Activated CD8-positive, alpha-beta T cell treated with anti-CD3 and anti-CD28 coated beads for 36 hours (primary cell): ENCODE measurements around the gene ATP1B2. TPM values are rescaled to one million over a fixed set of nuclear protein-coding genes. Genes with fewer than 3 reads are reported as not detected.

ENCODE experiments used
- ATAC-seq: fragments of 200-7000 bp; cut with Tn5 transposase; one replicate; pipeline ENCODE4 v1.10.0; 2021; ENCODE audit warnings: mild to moderate bottlenecking, moderate library complexity
- CTCF ChIA-PET: fragments of 350-600 bp; sonication (Branson Sonifier 250); formaldehyde crosslinking; loops from one replicate; lab custom pipeline; 2021; ENCODE audit warnings: antibody characterized with exemption; lab: Charles Lee
- POLR2A ChIA-PET: fragments of 350-600 bp; sonication (Branson Sonifier 250); formaldehyde crosslinking; loops from one replicate; lab custom pipeline; 2021; ENCODE audit warnings: antibody characterized with exemption; lab: Charles Lee
- DNase-seq: peaks from one replicate; pipeline ENCODE4 v3.0.0-alpha.2; 2020
- H3K27ac Mint-ChIP-seq: one replicate; pipeline ENCODE4 v1.8.0; 2021; ENCODE audit warnings: mild to moderate bottlenecking, mixed read lengths
- H3K27me3 Mint-ChIP-seq: one replicate; pipeline ENCODE4 v1.8.0; 2021; ENCODE audit warnings: mixed read lengths
- H3K36me3 Mint-ChIP-seq: one replicate; pipeline ENCODE4 v1.8.0; 2021; ENCODE audit warnings: low read depth, mixed read lengths
- H3K4me1 Mint-ChIP-seq: one replicate; pipeline ENCODE4 v1.8.0; 2021; ENCODE audit warnings: low read depth, mixed read lengths
- H3K4me3 Mint-ChIP-seq: one replicate; pipeline ENCODE4 v1.8.0; 2021; ENCODE audit warnings: mild to moderate bottlenecking, moderate library complexity, mixed read lengths
- H3K9me3 Mint-ChIP-seq: one replicate; pipeline ENCODE4 v1.8.0; 2021; ENCODE audit warnings: mixed read lengths
- intact Hi-C: fragments of 100-400 bp; cut with micrococcal nuclease; formaldehyde crosslinking; loops from one replicate; pipeline ENCODE4 v1.10.0; 2022
- total RNA-seq, 2 experiments: library from RNA; stranded (reverse); gene quantifications; one replicate each; pipeline ENCODE4 v1.2.3, GENCODE V29; 2021
- TF ChIP-seq, protein P1 (sequence below): fragments of 200-600 bp; IDR thresholded peaks from one replicate; pipeline ENCODE4 v1.8.0; 2022; ENCODE audit warnings: antibody characterized with exemption, mild to moderate bottlenecking

Gene ATP1B2
- total RNA-seq, 2 experiments from 2014 or later = 0.38 TPM; not detected in 1

DNA sequence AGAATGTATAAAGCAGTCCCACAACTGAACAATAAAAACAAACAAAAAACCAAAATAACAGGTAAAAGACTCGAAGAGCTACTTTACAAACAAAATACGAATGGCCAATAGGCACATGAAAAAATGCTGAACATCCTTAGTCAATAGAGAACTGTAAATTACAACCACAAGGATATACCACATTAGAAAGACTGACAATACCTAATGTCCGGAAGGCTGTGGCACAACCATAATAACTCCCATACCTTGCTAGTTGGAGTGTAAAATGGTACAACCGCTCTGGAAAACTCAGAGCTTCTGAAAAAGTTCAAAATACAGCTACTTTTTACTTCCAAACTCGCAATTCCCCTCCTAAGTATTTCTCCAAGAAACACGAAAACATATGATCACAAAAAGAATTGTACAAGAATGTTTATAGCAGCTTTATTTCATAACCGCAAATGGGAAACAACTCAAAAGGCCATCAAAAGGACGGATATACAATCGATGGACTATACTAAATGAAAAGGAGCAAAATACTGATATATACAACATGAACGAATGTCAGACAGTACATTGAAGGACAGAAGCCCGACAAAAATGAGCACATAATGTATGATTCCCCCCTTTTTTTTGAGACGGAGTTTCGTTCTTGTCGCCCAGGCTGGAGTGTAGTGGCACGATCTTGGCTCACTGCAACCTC lies 34.3 kb downstream of the ATP1B2 start:
- TF ChIP-seq, protein P1, sequence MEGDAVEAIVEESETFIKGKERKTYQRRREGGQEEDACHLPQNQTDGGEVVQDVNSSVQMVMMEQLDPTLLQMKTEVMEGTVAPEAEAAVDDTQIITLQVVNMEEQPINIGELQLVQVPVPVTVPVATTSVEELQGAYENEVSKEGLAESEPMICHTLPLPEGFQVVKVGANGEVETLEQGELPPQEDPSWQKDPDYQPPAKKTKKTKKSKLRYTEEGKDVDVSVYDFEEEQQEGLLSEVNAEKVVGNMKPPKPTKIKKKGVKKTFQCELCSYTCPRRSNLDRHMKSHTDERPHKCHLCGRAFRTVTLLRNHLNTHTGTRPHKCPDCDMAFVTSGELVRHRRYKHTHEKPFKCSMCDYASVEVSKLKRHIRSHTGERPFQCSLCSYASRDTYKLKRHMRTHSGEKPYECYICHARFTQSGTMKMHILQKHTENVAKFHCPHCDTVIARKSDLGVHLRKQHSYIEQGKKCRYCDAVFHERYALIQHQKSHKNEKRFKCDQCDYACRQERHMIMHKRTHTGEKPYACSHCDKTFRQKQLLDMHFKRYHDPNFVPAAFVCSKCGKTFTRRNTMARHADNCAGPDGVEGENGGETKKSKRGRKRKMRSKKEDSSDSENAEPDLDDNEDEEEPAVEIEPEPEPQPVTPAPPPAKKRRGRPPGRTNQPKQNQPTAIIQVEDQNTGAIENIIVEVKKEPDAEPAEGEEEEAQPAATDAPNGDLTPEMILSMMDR = no peak
- Mint-ChIP-seq H3K4me1 (peaks cover 30% of the 10 kb centered on the region), H3K27ac (peak overlapping the region; percentile 99), H3K4me3 (peak overlapping the region; percentile 92), H3K27me3 (no peaks in the 10 kb centered on the region), H3K9me3 (no peaks in the 10 kb centered on the region), H3K36me3 (peaks cover 39% of the 10 kb centered on the region)
- POLR2A ChIA-PET = interaction anchor here (0.8 to 6.3 kb wide), 14 partner anchors 11 to 434 kb away, joined by 3 to 78 read pairs (median 6); partner anchors contain the start of genes EFNB3, NEURL4, SAT2 and SENP3
- DNase-seq (no peak), ATAC-seq (no peak)
- intact Hi-C loops = loop anchor here (5.0 kb wide), 2 partner anchors 53 to 103 kb away; partner anchors contain the start of genes MPDU1 and SHBG
- CTCF ChIA-PET = interaction anchor here (1.2 to 5.2 kb wide), 3 partner anchors 11 to 96 kb away, joined by 3 to 37 read pairs (median 4); partner anchors contain the start of gene SAT2

DNA sequence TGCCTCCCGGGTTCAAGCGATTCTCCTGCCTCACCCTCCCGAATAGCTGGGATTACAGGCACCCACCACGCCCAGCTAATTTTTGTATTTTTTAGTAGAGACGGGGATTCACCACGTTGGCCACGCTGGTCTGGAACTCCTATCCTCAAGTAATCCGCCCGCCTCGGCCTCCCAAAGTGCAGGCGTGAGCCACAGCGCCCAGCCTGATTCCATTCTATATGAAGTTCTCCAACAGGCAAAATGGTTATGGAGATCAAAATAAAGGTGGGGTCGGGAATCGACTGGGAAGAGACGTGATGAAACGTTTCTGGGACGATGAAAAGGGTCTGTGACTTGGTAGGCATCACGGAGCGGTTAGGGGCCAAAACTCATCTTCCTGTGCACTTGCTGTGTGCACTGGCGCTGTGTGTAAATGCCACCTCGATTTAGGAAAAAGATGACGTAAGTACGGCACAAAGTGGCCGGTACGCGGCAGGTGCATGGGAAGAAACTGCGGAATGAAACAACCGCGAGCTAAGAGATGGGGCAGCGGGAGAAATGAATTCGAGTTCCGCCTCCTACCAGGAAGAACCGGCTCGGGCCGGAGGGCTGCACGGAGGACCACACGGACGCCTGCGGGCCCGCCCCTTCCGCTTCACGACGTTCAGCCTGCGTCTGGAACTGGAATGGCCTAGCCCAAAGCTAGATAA lies 35.0 kb downstream of the ATP1B2 start:
- peak overlapping the region; percentile 99 for H3K27ac Mint-ChIP-seq
- intact Hi-C loops = loop anchor here (5.0 kb wide), 2 partner anchors 53 to 103 kb away; partner anchors contain the start of genes MPDU1 and SHBG
- POLR2A ChIA-PET = interaction anchor here (0.6 to 6.3 kb wide), 36 partner anchors 12 to 563 kb away, joined by 3 to 78 read pairs (median 6); partner anchors contain the start of genes ACAP1, ATP1B2, CD68 and CNTROB
- no peaks in the 10 kb centered on the region for H3K9me3 Mint-ChIP-seq
- peak overlapping the region; percentile 92 for H3K4me3 Mint-ChIP-seq
- ATAC-seq = peak; percentile 48
- CTCF ChIA-PET = interaction anchor here (0.7 to 5.2 kb wide), 10 partner anchors 12 to 356 kb away, joined by 3 to 63 read pairs (median 8); partner anchors contain the start of genes ATP1B2, MPDU1, NEURL4 and SAT2
- TF ChIP-seq, protein P1 = no peak
- peaks cover 43% of the 10 kb centered on the region for H3K36me3 Mint-ChIP-seq
- no peaks in the 10 kb centered on the region for H3K27me3 Mint-ChIP-seq
- peak; percentile 92 for DNase-seq
- H3K4me1 Mint-ChIP-seq = peaks cover 33% of the 10 kb centered on the region

DNA sequence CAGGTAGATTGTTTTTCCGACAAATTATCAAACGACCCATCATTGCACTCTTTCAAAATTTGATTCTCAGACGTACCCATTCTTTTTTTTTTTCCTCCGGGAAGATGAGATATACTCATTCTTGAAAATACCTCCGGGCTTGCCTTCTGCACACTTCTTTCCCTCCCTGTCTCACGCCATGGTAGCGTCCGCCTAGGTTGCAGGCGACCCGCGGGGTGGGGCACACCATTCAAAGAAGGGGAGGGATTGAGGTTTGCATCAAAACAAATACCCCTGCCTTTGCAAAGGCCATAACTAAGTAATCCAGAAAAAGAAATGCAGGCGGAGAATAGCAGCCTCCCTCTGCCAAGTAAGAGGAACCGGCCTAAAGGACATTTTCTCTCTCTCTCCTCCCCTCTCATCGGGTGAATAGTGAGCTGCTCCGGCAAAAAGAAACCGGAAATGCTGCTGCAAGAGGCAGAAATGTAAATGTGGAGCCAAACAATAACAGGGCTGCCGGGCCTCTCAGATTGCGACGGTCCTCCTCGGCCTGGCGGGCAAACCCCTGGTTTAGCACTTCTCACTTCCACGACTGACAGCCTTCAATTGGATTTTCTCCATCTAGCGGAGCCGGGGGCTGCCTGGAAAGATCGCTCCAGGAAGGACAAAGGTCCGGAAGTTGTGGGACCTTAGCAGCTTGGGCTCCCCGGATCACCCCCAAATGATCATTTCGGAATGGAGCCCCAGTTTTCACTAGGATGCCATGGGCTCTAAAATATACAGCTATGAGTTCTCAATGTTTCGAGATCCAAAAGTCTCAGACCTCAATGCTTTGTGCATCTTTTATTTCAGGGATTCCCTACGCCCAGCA lies 35.7 kb downstream of the ATP1B2 start:
- POLR2A ChIA-PET = interaction anchor here (0.5 to 6.3 kb wide), 63 partner anchors 12 to 1272 kb away, joined by 3 to 78 read pairs (median 5); partner anchors contain the start of genes ACAP1, ALOXE3, ATP1B2 and CD68
- CTCF ChIA-PET = interaction anchor here (0.7 to 5.2 kb wide), 25 partner anchors 13 to 641 kb away, joined by 3 to 63 read pairs (median 6); partner anchors contain the start of genes ACAP1, ATP1B2, CD68 and EFNB3
- DNase-seq (peak; percentile 86), ATAC-seq (peak; percentile 52)
- TF ChIP-seq, protein P1 = no peak
- Mint-ChIP-seq H3K4me1 (peaks cover 33% of the 10 kb centered on the region), H3K4me3 (peak overlapping the region; percentile 92), H3K27me3 (no peaks in the 10 kb centered on the region), H3K9me3 (no peaks in the 10 kb centered on the region), H3K36me3 (peaks cover 46% of the 10 kb centered on the region), H3K27ac (peak overlapping the region; percentile 99)
- intact Hi-C loops = loop anchor here (5.0 kb wide), 2 partner anchors 54 to 104 kb away; partner anchors contain the start of genes MPDU1 and SHBG

DNA sequence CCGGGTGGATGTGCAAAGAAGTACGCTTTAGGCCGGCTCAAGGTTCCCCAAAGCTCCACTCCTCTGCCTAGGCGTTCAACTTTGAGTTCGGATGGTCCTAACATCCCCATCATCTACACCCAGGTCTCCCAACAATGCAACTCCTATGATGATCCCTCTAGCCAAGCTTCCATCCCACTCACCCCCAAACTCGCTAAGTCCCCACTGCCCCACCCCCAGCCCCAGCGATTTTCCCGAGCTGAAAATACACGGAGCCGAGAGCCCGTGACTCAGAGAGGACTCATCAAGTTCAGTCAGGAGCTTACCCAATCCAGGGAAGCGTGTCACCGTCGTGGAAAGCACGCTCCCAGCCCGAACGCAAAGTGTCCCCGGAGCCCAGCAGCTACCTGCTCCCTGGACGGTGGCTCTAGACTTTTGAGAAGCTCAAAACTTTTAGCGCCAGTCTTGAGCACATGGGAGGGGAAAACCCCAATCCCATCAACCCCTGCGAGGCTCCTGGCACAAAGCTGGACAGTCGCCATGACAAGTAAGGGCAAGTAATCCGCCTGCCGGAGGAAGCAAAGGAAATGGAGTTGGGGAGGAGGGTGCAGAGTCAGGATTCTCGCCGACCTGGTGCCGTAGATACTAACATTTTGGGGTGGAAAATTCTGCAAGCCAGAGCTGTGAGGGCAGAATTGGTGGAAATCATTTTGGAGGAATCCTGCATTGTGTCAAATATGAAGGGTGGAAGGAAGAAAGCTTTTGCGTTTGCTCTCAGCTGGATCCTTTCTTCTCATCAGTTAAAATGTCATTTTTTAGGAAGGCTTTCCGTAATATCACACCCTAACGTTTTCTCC lies 36.6 kb downstream of the ATP1B2 start, which contains the start of gene TP53:
TP53 (minus strand) TSS at position 419 of the 836 bp plus-strand sequence. CDS start 10,896 bp downstream, outside the sequence.
- Mint-ChIP-seq H3K4me3 (peak within 1 kb of the TSS; percentile 92), H3K9me3 (no peaks in the 10 kb centered on the region), H3K4me1 (peaks cover 33% of the 10 kb centered on the region), H3K36me3 (peaks cover 50% of the 10 kb centered on the region), H3K27ac (peak within 1 kb of the TSS; percentile 99), H3K27me3 (no peaks in the 10 kb centered on the region)
- ATAC-seq = peak; percentile 58
- TF ChIP-seq, protein P1 = no peak
- POLR2A ChIA-PET = interaction anchor here (0.5 to 6.3 kb wide), 68 partner anchors 13 to 1272 kb away, joined by 3 to 78 read pairs (median 4); partner anchors contain the start of genes ACAP1, ALOXE3, ATP1B2 and CD68
- intact Hi-C loops = loop anchor here (5.0 kb wide), 2 partner anchors 55 to 105 kb away; partner anchors contain the start of genes MPDU1 and SHBG
- peak; percentile 95 for DNase-seq
- CTCF ChIA-PET = interaction anchor here (0.6 to 5.2 kb wide), 49 partner anchors 10 to 642 kb away, joined by 3 to 63 read pairs (median 5); partner anchors contain the start of genes ACAP1, ATP1B2, CD68 and EFNB3
